ENCODE data around the gene SIK3.

The SIK3 gene

GRCh38 chr11:116964269-116964668, 134.0 kb downstream of the SIK3 start:
- DNase-seq (ENCODE audit: low read depth) = no peak

DNA sequence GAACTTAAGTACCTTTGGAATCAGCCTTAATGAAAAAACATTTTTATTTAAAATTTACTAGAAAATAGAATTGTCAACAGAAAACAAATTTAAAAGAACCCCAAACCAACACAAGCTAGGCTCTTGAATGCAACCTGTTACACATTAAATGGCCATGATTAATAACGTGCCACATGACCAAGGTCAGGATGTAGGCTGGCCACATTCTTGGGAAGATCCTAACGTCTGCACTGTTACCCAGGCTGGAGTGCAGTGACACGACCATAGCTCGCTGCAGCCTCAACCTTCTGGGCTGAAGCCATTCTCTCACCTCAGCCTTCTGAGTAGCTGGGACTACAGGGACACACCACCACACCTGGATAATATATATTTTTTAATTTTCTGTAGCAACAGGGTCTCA, 134.4 kb downstream of the SIK3 start:
- no peak for DNase-seq (ENCODE audit: low read depth)

GRCh38 chr11:116962108-116962507, 136.1 kb downstream of the SIK3 start:
- DNase-seq (ENCODE audit: low read depth) = no peak

DNA sequence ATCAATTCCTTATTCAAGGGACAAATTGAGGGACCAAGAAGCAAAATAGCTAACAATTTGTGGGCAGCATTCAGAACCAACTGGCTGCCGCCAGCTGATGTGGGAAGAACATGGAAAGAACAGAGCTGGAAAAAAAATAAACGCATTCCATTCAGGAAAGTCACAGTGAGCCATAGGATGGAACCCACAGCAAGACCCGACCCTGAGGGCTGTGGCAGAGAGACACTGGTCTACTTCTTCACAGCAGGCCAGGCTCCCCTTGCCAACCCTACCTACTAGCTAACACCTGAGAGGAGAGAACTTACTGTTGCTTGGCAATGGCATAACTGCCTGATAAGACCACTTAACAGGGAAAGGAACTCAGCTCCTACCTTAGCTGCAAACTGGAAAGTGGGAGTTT, 137.3 kb downstream of the SIK3 start:
- DNase-seq (ENCODE audit: low read depth) = no peak

- no peak for DNase-seq (ENCODE audit: low read depth)
Measured at GRCh38 chr11:116958246-116958645, 140.0 kb downstream of the SIK3 start.

DNA sequence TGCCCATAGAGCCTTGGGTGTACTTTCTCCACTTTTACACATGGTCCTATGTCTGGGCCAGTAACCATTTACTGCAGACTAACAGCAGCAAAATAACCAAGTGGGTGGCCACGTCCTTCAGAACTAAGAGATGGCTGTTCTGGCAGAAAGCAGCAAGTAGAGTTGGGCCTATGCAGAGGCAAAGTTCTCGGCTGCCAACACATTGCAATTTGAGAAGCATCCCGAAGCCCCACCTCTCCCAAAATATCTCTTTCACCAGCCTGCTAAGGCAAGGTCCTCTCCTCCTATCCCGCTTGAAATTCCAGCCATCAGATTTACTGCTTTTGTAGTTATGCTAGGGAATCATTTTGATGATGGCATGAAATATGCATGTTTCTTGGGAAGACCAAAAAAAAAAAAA, 142.3 kb downstream of the SIK3 start:
- no peak for DNase-seq (ENCODE audit: low read depth)

DNA sequence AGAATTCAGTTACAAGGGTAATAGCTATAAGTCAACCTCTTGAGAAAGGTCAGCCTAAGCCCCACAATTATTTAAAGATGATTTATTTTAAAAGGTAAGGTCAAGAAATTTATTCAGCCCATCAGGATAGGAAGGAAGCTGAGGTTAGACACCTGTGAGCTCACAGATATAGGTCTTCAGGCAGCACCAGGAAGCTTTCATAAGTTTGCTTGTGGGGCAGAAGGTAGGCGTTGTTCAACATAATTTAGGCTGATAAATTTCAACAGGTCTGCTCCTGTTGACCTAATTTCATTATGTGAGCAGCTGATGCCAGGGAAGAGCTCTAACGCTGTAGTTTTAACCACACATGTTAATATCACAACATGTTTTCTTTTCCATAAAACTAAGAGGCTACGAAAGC, 142.7 kb downstream of the SIK3 start:
- DNase-seq (ENCODE audit: low read depth) = no peak

GRCh38 chr11:116953530-116954285, 144.5 kb downstream of the SIK3 start:
- DNase-seq (ENCODE audit: low read depth) = no peak

- DNase-seq (ENCODE audit: low read depth) = no peak
Measured at GRCh38 chr11:116951762-116952161, 146.5 kb downstream of the SIK3 start.

GRCh38 chr11:116950210-116950609, 148.0 kb downstream of the SIK3 start:
- DNase-seq (ENCODE audit: low read depth) = no peak

DNA sequence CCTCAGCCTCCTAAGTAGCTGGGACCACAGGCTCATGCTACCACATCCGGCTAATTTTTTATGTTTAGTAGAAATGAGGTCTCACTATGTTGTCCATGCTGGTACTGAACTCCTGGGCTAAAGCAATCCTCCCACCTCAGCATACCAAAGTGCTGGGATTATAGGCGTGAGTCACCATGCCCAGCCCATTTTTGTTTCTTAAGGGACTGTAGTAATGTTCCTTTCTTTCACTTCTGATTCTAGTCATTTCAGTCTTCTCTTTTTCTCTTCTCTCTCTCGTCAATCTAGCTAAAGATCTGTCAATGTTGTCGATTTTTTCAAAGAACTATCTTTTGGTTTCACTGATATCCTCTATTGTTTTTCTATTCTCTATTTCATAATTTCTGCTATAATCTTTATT, 149.8 kb downstream of the SIK3 start:
- no peak for DNase-seq (ENCODE audit: low read depth)

GRCh38 chr11:116946414-116946813, 151.8 kb downstream of the SIK3 start:
- no peak for DNase-seq (ENCODE audit: low read depth)

- DNase-seq (ENCODE audit: low read depth) = no peak
Measured at GRCh38 chr11:116939499-116939898, 158.7 kb downstream of the SIK3 start.

DNA sequence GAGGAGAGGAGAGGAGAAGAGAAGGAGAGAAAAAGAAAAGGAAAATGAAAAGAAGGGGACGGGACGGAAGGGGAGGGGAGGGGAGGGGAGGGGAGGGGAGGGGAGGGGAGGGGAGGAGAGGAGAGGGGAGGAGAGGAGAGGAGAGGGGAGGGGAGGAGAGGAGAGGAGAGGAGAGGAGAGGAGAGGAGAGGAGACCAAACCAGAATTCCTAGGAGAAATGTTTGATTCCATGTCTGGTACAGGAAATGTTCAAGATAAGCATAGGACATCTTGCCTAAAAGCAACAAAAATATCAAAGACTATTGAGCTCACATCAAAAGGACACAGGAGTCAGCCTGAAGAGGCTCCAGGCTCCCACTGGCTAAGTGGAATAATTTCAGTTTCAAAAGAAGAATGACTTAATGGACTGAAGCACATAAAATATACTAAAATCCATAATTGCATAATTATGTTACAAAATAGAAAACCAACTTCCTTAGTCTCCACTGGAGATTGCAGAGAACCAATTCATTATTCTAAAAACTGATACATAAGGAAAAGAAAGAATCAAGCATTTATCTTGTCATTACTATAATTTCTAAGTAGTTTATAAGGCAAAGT, 159.7 kb downstream of the SIK3 start:
- DNase-seq (ENCODE audit: low read depth) = no peak

DNA sequence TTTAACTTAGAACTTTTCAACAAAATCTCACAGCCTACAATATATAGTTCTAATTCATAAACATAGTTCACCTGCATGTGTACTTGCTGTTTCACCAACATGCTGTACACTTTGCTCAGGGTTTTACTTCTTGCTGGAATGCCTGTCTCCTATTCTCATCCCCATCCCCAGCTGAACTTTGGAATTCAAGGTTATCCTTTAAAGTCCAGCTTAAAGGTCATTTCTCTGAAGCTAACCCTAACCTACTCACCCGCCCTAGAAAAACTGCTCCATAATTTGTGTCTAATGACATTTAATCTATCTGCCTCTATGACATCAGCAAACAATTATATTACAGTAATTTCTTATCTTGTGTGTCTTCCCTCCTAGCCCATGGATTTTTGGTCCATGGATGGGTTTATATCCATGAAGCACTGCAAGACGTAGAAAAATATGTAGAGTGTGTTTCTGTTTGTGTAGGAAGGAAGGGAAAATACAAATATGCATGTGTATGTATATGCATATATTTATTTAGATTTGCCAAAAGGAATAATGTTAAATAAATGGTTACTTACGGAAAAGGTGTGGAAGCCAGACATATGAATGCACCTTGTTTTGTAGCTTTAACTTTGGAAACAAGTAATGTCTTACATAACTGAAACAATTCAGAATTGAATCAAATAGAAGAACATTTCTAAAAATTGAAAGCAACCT, 161.3 kb downstream of the SIK3 start:
- DNase-seq (ENCODE audit: low read depth) = no peak

- DNase-seq (ENCODE audit: low read depth) = no peak
Measured at GRCh38 chr11:116935514-116935913, 162.7 kb downstream of the SIK3 start.

DNA sequence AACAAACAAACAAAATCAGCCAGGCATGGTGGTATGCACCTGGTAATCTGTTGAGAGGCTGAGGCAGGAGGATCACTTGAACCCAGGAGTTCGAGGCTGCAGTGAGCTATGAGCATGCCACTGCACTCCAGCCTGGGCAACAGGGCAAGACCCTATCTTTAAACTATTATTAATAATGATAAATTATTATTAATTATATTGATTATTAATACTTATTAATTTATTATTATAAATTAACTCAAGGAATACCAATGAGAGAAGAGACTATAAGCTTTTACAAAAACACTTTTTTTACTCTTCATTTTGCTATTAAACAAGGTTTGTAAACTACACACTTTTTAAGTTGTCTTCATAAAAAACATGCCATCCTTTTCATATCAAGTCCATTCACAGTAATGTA, 163.1 kb downstream of the SIK3 start:
- DNase-seq (ENCODE audit: low read depth) = no peak

DNA sequence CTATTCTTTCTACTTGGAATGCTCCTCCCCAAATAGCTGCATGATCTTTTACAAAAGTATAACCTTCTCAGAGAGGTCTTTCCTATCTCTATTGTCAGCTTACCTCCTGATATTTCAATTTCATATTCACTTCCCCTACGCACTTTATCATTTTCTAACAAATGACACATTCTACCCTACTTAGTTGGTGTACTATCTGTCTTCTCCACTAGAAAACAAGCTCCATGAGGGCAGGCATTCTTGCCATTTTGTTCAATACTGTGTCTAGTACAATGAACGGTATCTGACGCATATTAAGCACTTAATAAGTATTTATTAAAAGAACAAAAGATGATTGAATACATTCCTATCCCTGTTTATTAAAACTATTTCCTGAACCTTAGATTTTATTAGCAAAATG, 164.3 kb downstream of the SIK3 start:
- DNase-seq (ENCODE audit: low read depth) = no peak

DNA sequence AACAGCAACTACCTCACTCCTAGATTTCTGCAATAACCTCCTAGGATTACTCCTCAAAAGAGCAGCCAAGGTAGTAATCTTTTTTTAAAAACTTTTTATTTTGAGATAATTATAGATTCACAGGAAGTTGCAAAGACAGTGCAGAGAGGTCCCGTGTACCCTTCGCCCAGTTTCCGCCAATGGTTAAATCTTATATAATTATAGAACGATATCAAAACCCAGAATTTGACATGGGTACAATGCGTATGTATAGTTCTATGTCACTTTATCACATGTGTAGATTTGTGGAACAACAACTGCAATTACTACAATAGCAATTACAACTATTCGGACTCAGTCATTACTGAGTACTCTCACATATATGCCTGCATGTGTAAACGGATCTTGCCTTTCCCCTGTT, 166.0 kb downstream of the SIK3 start:
- DNase-seq (ENCODE audit: low read depth) = no peak

GRCh38 chr11:116931206-116931953, 166.8 kb downstream of the SIK3 start:
- no peak for DNase-seq (ENCODE audit: low read depth)

GRCh38 chr11:116930586-116930985, 167.6 kb downstream of the SIK3 start:
- no peak for DNase-seq (ENCODE audit: low read depth)

DNA sequence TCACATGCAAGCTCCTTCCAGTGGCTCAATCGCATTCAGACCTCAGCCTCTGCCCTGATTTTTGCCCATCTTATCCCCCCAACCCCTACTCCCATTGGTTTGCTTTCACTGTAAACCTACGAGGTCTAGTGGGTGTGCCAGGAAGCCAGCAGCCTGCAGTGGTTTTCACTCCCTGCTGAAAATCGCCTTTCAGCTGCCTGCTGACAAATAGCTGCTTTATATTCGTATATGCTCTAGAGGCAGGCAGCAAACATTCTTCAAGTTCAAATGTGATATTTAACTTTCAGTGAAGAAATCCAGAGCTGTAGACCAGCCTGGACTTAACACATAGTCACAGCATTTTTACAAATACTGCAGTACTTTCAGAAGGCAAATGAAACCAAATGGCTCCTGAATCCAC, 168.1 kb downstream of the SIK3 start:
- peak; percentile 4 for DNase-seq (ENCODE audit: low read depth)
